Fibroblast of pulmonary artery (primary cell): ENCODE data around the gene EFHC1.
A peak's percentile ranks its signal among the peaks of the same experiment; 100 is the strongest.

Source experiments
- DNase-seq: peaks from one replicate; pipeline ENCODE4 v3.0.0-alpha.2; 2010; ENCODE audit warnings: low read depth
- H3K4me3 ChIP-seq: replicated peaks from 2 replicates; pipeline ENCODE4 v1.5.1; 2011; ENCODE audit warnings: low read depth, mild to moderate bottlenecking, control low read depth, low read length, moderate library complexity
- TF ChIP-seq, protein P1 (sequence below): IDR thresholded peaks from 2 replicates; pipeline ENCODE4 v1.5.1; 2011; ENCODE audit warnings: mild to moderate bottlenecking, control low read depth, low read length, inconsistent platforms; ENCODE audit errors: missing control alignments

EFHC1 gene

GRCh38 chr6:52389626-52390360, 30.3 kb upstream of the EFHC1 start:
- TF ChIP-seq, protein P1, sequence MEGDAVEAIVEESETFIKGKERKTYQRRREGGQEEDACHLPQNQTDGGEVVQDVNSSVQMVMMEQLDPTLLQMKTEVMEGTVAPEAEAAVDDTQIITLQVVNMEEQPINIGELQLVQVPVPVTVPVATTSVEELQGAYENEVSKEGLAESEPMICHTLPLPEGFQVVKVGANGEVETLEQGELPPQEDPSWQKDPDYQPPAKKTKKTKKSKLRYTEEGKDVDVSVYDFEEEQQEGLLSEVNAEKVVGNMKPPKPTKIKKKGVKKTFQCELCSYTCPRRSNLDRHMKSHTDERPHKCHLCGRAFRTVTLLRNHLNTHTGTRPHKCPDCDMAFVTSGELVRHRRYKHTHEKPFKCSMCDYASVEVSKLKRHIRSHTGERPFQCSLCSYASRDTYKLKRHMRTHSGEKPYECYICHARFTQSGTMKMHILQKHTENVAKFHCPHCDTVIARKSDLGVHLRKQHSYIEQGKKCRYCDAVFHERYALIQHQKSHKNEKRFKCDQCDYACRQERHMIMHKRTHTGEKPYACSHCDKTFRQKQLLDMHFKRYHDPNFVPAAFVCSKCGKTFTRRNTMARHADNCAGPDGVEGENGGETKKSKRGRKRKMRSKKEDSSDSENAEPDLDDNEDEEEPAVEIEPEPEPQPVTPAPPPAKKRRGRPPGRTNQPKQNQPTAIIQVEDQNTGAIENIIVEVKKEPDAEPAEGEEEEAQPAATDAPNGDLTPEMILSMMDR, result no peak
- peak; percentile 44 for DNase-seq
- H3K4me3 ChIP-seq, result no peak overlapping the region

- DNase-seq, result peak; percentile 62
- TF ChIP-seq, protein P1, result no peak
- H3K4me3 ChIP-seq, result no peak overlapping the region
These were observed 29.8 kb upstream of the EFHC1 start for GRCh38 chr6:52390361-52390727.

- TF ChIP-seq, protein P1, result no peak
- no peak for DNase-seq
- H3K4me3 ChIP-seq, result no peak overlapping the region
These were observed 28.5 kb upstream of the EFHC1 start for GRCh38 chr6:52391599-52391998.

DNA sequence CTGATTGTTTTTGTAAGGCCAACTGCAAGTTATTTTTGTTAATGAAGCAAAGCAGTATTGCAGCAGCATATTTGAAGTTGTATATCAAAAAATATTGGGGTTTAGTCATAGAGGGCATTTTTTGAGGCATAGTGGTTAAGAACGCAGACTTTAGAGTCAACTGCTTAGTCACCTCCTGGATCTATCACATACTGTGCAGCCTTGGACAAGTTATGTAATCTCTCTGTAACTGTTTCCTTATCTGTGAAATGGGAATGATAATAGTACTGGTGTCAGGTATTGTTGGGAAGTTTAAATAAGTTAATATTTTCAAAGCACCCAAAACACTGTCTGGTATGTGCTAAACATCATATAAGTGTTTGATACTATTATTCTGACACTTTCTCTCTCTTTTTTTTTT, 27.2 kb upstream of the EFHC1 start:
- TF ChIP-seq, protein P1, result no peak
- no peak overlapping the region for H3K4me3 ChIP-seq
- DNase-seq, result peak; percentile 55

DNA sequence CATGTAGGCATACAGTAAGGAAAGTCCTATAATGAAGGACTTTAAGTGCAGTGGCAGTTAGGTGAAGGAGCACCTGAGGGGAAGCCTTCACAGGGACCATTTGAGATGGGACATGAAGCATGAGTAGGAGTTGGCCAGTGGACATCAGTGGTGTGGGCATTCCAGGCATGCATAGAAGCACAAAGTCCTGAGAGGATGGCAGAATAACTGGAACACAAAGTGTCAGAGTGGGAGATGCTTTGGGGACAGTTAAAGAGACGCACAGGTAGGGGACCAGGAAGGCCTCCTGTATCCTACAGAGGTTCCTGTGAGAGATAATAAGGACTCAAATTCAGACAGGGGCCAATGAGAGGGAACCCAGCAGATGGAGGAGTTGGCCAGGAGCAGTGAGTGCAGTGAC, 26.4 kb upstream of the EFHC1 start:
- H3K4me3 ChIP-seq, result no peak overlapping the region
- TF ChIP-seq, protein P1, result no peak
- DNase-seq, result no peak

DNA sequence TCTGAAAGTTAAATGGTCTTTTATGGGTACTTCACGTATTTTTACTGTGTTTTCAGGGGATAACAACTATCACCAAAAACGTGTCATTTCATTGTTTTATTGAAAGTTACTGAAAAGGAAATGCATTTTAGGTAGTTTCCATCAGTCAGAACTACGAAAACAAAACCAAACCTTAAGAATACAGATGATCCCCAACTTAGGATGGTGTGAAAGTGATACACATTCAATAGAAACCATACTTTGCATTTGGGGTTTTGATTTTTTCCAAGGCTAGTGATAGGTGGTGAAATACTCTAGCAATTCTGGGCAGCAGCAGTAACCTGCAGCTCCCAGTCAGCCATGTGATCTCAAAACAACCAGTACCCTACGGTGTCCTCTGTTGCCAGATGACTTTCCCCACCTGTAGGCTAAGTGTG, 25.9 kb upstream of the EFHC1 start:
- H3K4me3 ChIP-seq, result no peak overlapping the region
- TF ChIP-seq, protein P1, result no peak
- no peak for DNase-seq

- no peak for DNase-seq
- H3K4me3 ChIP-seq, result no peak overlapping the region
- TF ChIP-seq, protein P1, result no peak
These were observed 24.2 kb upstream of the EFHC1 start for GRCh38 chr6:52395969-52396368.
